Loucy (cell line): ENCODE data around the gene DPYSL3.
A peak's percentile ranks its signal among the peaks of the same experiment; 100 is the strongest.

ENCODE experiments used
- H2AFZ ChIP-seq: fragments of 200-600 bp; sonication (generic); 2 replicates; pipeline ENCODE4 v1.6.0; 2016; ENCODE audit warnings: antibody characterized with exemption, mild to moderate bottlenecking, low read length, moderate library complexity
- H3F3A ChIP-seq: fragments of 200-600 bp; 2 replicates; pipeline ENCODE4 v1.6.0; 2016; ENCODE audit warnings: antibody characterized with exemption, low read depth, mild to moderate bottlenecking
- H3K27me3 ChIP-seq: fragments of 200-600 bp; sonication (generic); 2 replicates; pipeline ENCODE4 v1.6.1; 2014; ENCODE audit warnings: low read length, mild to moderate bottlenecking; ENCODE audit not compliant: insufficient read depth, poor library complexity, severe bottlenecking
- H3K36me3 ChIP-seq: fragments of 200-600 bp; sonication (generic); 2 replicates; pipeline ENCODE4 v1.6.1; 2016; ENCODE audit warnings: low read length; ENCODE audit not compliant: insufficient read depth
- H3K4me1 ChIP-seq: fragments of 200-600 bp; sonication (generic); 2 replicates; pipeline ENCODE4 v1.5.1; 2014; ENCODE audit warnings: low read length, mild to moderate bottlenecking; ENCODE audit not compliant: insufficient read depth, poor library complexity, severe bottlenecking
- H3K4me2 ChIP-seq: fragments of 200-600 bp; sonication (generic); 2 replicates; pipeline ENCODE4 v1.6.0; 2014; ENCODE audit warnings: antibody characterized with exemption, low read length, low read depth, mild to moderate bottlenecking; ENCODE audit not compliant: poor library complexity, severe bottlenecking
- H3K4me3 ChIP-seq: fragments of 200-600 bp; sonication (generic); 2 replicates; pipeline ENCODE4 v1.5.1; 2014; ENCODE audit warnings: low read length, mild to moderate bottlenecking, mixed read lengths; ENCODE audit not compliant: poor library complexity, severe bottlenecking
- H3K79me2 ChIP-seq: fragments of 200-600 bp; sonication (generic); 2 replicates; pipeline ENCODE4 v1.6.1; 2014; ENCODE audit warnings: low read length; ENCODE audit not compliant: insufficient read depth
- H3K9ac ChIP-seq: fragments of 200-600 bp; sonication (generic); 2 replicates; pipeline ENCODE4 v1.6.0; 2014; ENCODE audit warnings: mild to moderate bottlenecking, low read depth, low read length, moderate library complexity; ENCODE audit not compliant: poor library complexity, severe bottlenecking
- H3K9me2 ChIP-seq: fragments of 200-600 bp; sonication (generic); replicated peaks from 2 replicates; pipeline ENCODE4 v1.6.1; 2016; ENCODE audit warnings: low read depth, low read length, mixed read lengths
- H3K9me3 ChIP-seq: fragments of 200-600 bp; sonication (generic); 2 replicates; pipeline ENCODE4 v1.6.1; 2014; ENCODE audit warnings: mild to moderate bottlenecking, antibody characterized with exemption, low read length, low read depth; ENCODE audit not compliant: insufficient read depth
- H4K20me1 ChIP-seq: fragments of 200-600 bp; sonication (generic); 2 replicates; pipeline ENCODE4 v1.6.0; 2014; ENCODE audit warnings: antibody characterized with exemption, low read length, mild to moderate bottlenecking; ENCODE audit not compliant: insufficient read depth, poor library complexity, severe bottlenecking
- EZH2phosphoT487 ChIP-seq: fragments of 200-600 bp; IDR thresholded peaks from 2 replicates; pipeline ENCODE4 v1.6.1; 2018; ENCODE audit warnings: antibody characterized with exemption, mild to moderate bottlenecking, moderate library complexity, borderline replicate concordance
- TF ChIP-seq, protein P1 (sequence below): fragments of 200-600 bp; sonication (generic); conservative IDR thresholded peaks from 2 replicates; pipeline ENCODE4 v1.5.1; 2014; ENCODE audit warnings: mild to moderate bottlenecking, antibody characterized with exemption, low read length

DPYSL3 gene

DNA sequence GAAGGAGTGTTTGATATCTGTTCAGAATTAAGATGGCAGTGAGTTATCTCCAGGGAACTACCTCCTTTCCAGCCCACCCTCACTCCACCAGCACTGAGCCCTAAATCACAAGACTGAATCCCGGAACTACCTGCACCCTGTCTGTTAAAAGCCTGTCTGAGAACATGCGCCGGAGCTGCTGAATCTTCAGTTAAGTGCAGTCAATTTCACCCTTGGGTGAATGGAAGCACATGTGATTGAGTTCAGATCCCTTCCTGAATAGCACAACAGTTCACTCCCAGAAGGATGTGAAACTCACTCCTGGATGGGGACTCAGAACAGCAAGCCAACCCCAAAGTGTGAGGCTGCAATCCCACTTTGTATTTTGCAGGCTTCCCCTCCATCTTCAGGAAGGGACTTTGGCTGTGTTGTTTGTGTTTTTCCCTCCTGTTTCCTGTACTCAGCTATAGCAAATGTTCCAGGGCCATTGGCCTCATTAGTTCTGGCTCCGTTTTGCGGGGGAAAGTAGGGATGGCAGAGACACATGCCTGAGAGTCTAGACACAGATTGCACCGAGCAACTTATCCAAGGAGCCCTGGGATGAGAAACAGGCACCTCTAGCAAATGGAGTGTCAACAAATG, 43.4 kb downstream of the DPYSL3 start:
- no peaks in the 10 kb centered on the region for H3K4me1 ChIP-seq
- no peak overlapping the region for H3K9ac ChIP-seq
- no peaks in the 10 kb centered on the region for H3K9me2 ChIP-seq
- H3F3A ChIP-seq: no peaks in the 10 kb centered on the region
- H3K36me3 ChIP-seq: no peaks in the 10 kb centered on the region
- TF ChIP-seq EZH2phosphoT487: no peak
- TF ChIP-seq, protein P1, sequence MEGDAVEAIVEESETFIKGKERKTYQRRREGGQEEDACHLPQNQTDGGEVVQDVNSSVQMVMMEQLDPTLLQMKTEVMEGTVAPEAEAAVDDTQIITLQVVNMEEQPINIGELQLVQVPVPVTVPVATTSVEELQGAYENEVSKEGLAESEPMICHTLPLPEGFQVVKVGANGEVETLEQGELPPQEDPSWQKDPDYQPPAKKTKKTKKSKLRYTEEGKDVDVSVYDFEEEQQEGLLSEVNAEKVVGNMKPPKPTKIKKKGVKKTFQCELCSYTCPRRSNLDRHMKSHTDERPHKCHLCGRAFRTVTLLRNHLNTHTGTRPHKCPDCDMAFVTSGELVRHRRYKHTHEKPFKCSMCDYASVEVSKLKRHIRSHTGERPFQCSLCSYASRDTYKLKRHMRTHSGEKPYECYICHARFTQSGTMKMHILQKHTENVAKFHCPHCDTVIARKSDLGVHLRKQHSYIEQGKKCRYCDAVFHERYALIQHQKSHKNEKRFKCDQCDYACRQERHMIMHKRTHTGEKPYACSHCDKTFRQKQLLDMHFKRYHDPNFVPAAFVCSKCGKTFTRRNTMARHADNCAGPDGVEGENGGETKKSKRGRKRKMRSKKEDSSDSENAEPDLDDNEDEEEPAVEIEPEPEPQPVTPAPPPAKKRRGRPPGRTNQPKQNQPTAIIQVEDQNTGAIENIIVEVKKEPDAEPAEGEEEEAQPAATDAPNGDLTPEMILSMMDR: no peak
- no peaks in the 10 kb centered on the region for H3K9me3 ChIP-seq
- H3K4me2 ChIP-seq: no peak overlapping the region
- no peak overlapping the region for H3K4me3 ChIP-seq
- no peak overlapping the region for H2AFZ ChIP-seq
- H3K27me3 ChIP-seq: no peaks in the 10 kb centered on the region
- H4K20me1 ChIP-seq: no peaks in the 10 kb centered on the region
- H3K79me2 ChIP-seq: no peaks in the 10 kb centered on the region

DNA sequence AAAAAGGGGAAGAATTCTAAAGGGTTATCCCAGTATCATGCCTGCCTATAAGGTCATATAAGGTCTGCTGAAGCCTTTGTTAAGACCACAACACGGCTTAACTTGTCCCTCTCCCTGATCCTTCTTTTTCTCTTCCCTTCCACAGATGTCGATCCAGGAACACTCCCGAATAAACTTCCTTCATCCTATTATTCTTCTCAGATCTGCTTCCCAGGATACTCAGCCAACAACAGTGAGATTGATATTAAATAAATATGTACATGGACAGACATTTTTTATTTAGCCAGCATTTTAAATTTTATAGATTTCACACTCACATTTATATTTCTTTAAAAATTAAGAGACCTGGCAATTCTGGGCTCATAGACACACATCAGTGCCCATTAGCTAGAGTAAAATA, 44.1 kb downstream of the DPYSL3 start:
- H3K9me3 ChIP-seq: no peaks in the 10 kb centered on the region
- no peaks in the 10 kb centered on the region for H3K4me1 ChIP-seq
- H2AFZ ChIP-seq: no peak overlapping the region
- H3K36me3 ChIP-seq: no peaks in the 10 kb centered on the region
- H3K27me3 ChIP-seq: no peaks in the 10 kb centered on the region
- H3K4me3 ChIP-seq: no peak overlapping the region
- TF ChIP-seq, protein P1: no peak
- no peak for TF ChIP-seq EZH2phosphoT487
- H4K20me1 ChIP-seq: no peaks in the 10 kb centered on the region
- no peaks in the 10 kb centered on the region for H3K79me2 ChIP-seq
- H3F3A ChIP-seq: no peaks in the 10 kb centered on the region
- no peak overlapping the region for H3K9ac ChIP-seq
- no peaks in the 10 kb centered on the region for H3K9me2 ChIP-seq
- no peak overlapping the region for H3K4me2 ChIP-seq

DNA sequence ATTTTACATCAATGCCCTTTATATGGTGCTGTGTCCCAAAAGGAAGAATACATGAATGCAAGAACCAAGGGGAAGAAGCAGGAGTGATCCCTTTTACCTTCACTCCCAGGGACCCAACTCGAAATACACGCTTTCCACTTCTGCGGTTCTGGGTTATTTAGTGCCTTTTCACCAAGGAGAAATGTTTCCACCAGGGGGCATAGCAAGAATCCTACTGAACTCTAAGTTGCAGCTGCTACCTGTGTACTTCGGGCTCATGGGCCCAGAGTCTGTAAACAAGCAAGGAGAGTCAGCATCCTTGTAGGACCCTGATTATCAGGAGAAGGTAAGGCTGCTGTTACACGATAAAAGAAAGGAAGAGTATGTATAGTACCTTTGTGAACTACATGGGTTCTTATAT, 45.7 kb downstream of the DPYSL3 start:
- no peaks in the 10 kb centered on the region for H3K9me2 ChIP-seq
- H3K4me1 ChIP-seq: no peaks in the 10 kb centered on the region
- no peak overlapping the region for H3K4me2 ChIP-seq
- no peaks in the 10 kb centered on the region for H4K20me1 ChIP-seq
- no peaks in the 10 kb centered on the region for H3F3A ChIP-seq
- H3K79me2 ChIP-seq: no peaks in the 10 kb centered on the region
- no peaks in the 10 kb centered on the region for H3K36me3 ChIP-seq
- H3K9me3 ChIP-seq: no peaks in the 10 kb centered on the region
- H3K9ac ChIP-seq: no peak overlapping the region
- H3K27me3 ChIP-seq: no peaks in the 10 kb centered on the region
- TF ChIP-seq EZH2phosphoT487: no peak
- TF ChIP-seq, protein P1: peak; percentile 45
- H3K4me3 ChIP-seq: no peak overlapping the region
- no peak overlapping the region for H2AFZ ChIP-seq
